HCT116 (cell line): ENCODE results near the gene MED15. TPM values are rescaled to one million over a fixed set of nuclear protein-coding genes. Genes with fewer than 3 reads are reported as not detected.

ENCODE experiments used
- ATAC-seq: fragments of 200-7000 bp; cut with Tn5 transposase; 2 replicates; pipeline ENCODE4 v1.9.1; 2020; ENCODE audit warnings: mild to moderate bottlenecking, moderate library complexity
- BruUV-seq: library from RNA; stranded (reverse); fragments of 400-500 nt; replicated peaks from 2 replicates; lab custom pipeline; 2021; lab: Mats Ljungman, UMichigan
- CTCF ChIA-PET: fragments of 300-600 bp; sonication (Branson Sonifier 250); formaldehyde crosslinking; loops from one replicate; lab custom pipeline; 2021; ENCODE audit warnings: antibody characterized with exemption; lab: Charles Lee
- POLR2A ChIA-PET: fragments of 300-600, 350-600 bp; sonication (Branson Sonifier 250); formaldehyde crosslinking; loops from one replicate; lab custom pipeline; 2021; ENCODE audit warnings: antibody characterized with exemption; lab: Charles Lee
- RAD21 ChIA-PET, 2 experiments: fragments of 300-600 bp; sonication (Branson Sonifier 250); formaldehyde crosslinking; loops; one replicate each; lab custom pipeline; 2023; ENCODE audit warnings: low total read pairs in 2 of 2; ENCODE audit not compliant: uncharacterized antibody in 2 of 2, unreplicated experiment in 2 of 2, low non-redundant PET in 1 of 2; lab: Charles Lee
- DNase-seq: peaks from one replicate; pipeline ENCODE4 v3.0.0-alpha.2; 2010; ENCODE audit warnings: low read depth, low spot score
- H2AFZ ChIP-seq: fragments of 200-600 bp; shearing (Covaris generic), sonication (generic); 2 replicates; pipeline ENCODE4 v1.6.1; 2017; ENCODE audit warnings: low read depth, mixed run types, mixed read lengths, antibody characterized with exemption, low read length; ENCODE audit not compliant: poor library complexity, severe bottlenecking
- H3K27ac ChIP-seq: 2 replicates; pipeline ENCODE4 v1.5.1; 2012; ENCODE audit warnings: low read depth, low read length
- H3K27me3 ChIP-seq: fragments of 200-600 bp; sonication (generic); 2 replicates; pipeline ENCODE4 v1.6.1; 2016; ENCODE audit warnings: mixed run types, low read length, mixed read lengths; ENCODE audit not compliant: insufficient read depth
- H3K36me3 ChIP-seq, 2 experiments: fragments of 200-500 bp in 1 of 2; fragments of 200-600 bp in 1 of 2; sonication (Bioruptor generic) in 1 of 2; sonication (generic) in 1 of 2; 2 replicates each; pipeline versions ENCODE4 v1.5.1 to v1.6.1; 2014 to 2016; ENCODE audit warnings: low read length in 2 of 2, inconsistent platforms in 1 of 2, mixed read lengths in 1 of 2, mixed run types in 1 of 2; ENCODE audit not compliant: insufficient read depth in 2 of 2, control insufficient read depth in 1 of 2
- H3K4me1 ChIP-seq, 2 experiments: fragments of 200-600 bp in 1 of 2; sonication (generic) in 1 of 2; 2 replicates each; pipeline versions ENCODE4 v1.5.1 to v1.6.1; 2012 to 2017; ENCODE audit warnings: low read length in 2 of 2, inconsistent platforms in 1 of 2, mild to moderate bottlenecking in 1 of 2, mixed read lengths in 1 of 2, mixed run types in 1 of 2, moderate library complexity in 1 of 2; ENCODE audit not compliant: insufficient read depth in 2 of 2, control insufficient read depth in 1 of 2
- H3K4me2 ChIP-seq: fragments of 200-600 bp; sonication (generic); 2 replicates; pipeline ENCODE4 v1.6.1; 2017; ENCODE audit warnings: mixed run types, low read length, mixed read lengths
- H3K4me3 ChIP-seq, 2 experiments: fragments of 200-600 bp in 1 of 2; sonication (generic) in 1 of 2; replicated peaks in 1 of 2; 2 replicates each; pipeline ENCODE4 v1.5.1; 2011 to 2016; ENCODE audit warnings: low read length in 2 of 2, control low read depth in 1 of 2, low read depth in 1 of 2, mild to moderate bottlenecking in 1 of 2, mixed read lengths in 1 of 2, mixed run types in 1 of 2
- H3K79me2 ChIP-seq: fragments of 200-600 bp; sonication (generic); 2 replicates; pipeline ENCODE4 v1.6.1; 2017; ENCODE audit warnings: mild to moderate bottlenecking, mixed run types, low read length, moderate library complexity, mixed read lengths; ENCODE audit not compliant: insufficient read depth
- H3K9ac ChIP-seq: fragments of 200-600 bp; sonication (generic); 2 replicates; pipeline ENCODE4 v1.6.1; 2016; ENCODE audit warnings: low read length, mixed read lengths
- H3K9me2 ChIP-seq: fragments of 200-600 bp; sonication (generic), shearing (Covaris generic); 2 replicates; pipeline ENCODE4 v1.6.1; 2017; ENCODE audit warnings: mixed run types, mild to moderate bottlenecking, moderate library complexity; ENCODE audit not compliant: insufficient read depth
- H3K9me3 ChIP-seq, 2 experiments: fragments of 200-500 bp in 1 of 2; fragments of 200-600 bp in 1 of 2; sonication (Bioruptor generic) in 1 of 2; sonication (generic) in 1 of 2; 2 replicates each; pipeline ENCODE4 v1.6.1; 2014 to 2017; ENCODE audit warnings: low read length in 2 of 2, mixed read lengths in 2 of 2, inconsistent platforms in 1 of 2, low read depth in 1 of 2, mild to moderate bottlenecking in 1 of 2, mixed run types in 1 of 2, moderate library complexity in 1 of 2; ENCODE audit not compliant: control insufficient read depth in 1 of 2, insufficient read depth in 1 of 2
- H4K20me1 ChIP-seq: fragments of 200-600 bp; sonication (generic), shearing (Covaris generic); 2 replicates; pipeline ENCODE4 v1.6.1; 2017; ENCODE audit warnings: mixed run types, mild to moderate bottlenecking, moderate library complexity; ENCODE audit not compliant: insufficient read depth
- ATF3 ChIP-seq: IDR thresholded peaks from 2 replicates; pipeline ENCODE4 v1.6.1; 2012
- CBX3 ChIP-seq: IDR thresholded peaks from 2 replicates; pipeline ENCODE4 v1.6.1; 2012; ENCODE audit warnings: low read depth
- EGR1 ChIP-seq: IDR thresholded peaks from 2 replicates; pipeline ENCODE4 v1.6.1; 2012; ENCODE audit warnings: low read depth
- ELF1 ChIP-seq: IDR thresholded peaks from 2 replicates; pipeline ENCODE4 v1.6.1; 2012; ENCODE audit warnings: low read depth, borderline replicate concordance
- EZH2 ChIP-seq: fragments of 200-600 bp; sonication (generic); IDR thresholded peaks from 2 replicates; pipeline ENCODE4 v1.6.1; 2017; ENCODE audit warnings: antibody characterized with exemption, mixed run types
- EZH2phosphoT487 ChIP-seq: fragments of 200-600 bp; IDR thresholded peaks from 2 replicates; pipeline ENCODE4 v1.6.1; 2018; ENCODE audit warnings: antibody characterized with exemption, borderline replicate concordance
- FOSL1 ChIP-seq: IDR thresholded peaks from 2 replicates; pipeline ENCODE4 v1.6.1; 2012; ENCODE audit warnings: low read depth
- JUND ChIP-seq: IDR thresholded peaks from 2 replicates; pipeline ENCODE4 v1.6.1; 2012
- MAX ChIP-seq: IDR thresholded peaks from 2 replicates; pipeline ENCODE4 v1.6.1; 2012
- POLR2AphosphoS5 ChIP-seq: IDR thresholded peaks from 2 replicates; pipeline ENCODE4 v1.6.1; 2011; ENCODE audit warnings: mild to moderate bottlenecking, low read depth, low read length, moderate library complexity
- RAD21 ChIP-seq: IDR thresholded peaks from 2 replicates; pipeline ENCODE4 v1.6.1; 2012; ENCODE audit warnings: low read depth, mild to moderate bottlenecking
- REST ChIP-seq: IDR thresholded peaks from 2 replicates; pipeline ENCODE4 v1.6.1; 2012; ENCODE audit warnings: low read depth
- SIN3A ChIP-seq: IDR thresholded peaks from 2 replicates; pipeline ENCODE4 v1.6.1; 2012; ENCODE audit warnings: low read depth
- SP1 ChIP-seq: IDR thresholded peaks from 2 replicates; pipeline ENCODE4 v1.6.1; 2012; ENCODE audit warnings: low read depth
- TCF7L2 ChIP-seq: IDR thresholded peaks from 2 replicates; pipeline ENCODE4 v1.7.0; 2011; ENCODE audit warnings: borderline replicate concordance, inconsistent platforms; ENCODE audit not compliant: insufficient read depth, insufficient read length; ENCODE audit errors: extremely low read depth
- YY1 ChIP-seq: IDR thresholded peaks from 2 replicates; pipeline ENCODE4 v1.6.1; 2011; ENCODE audit warnings: low read length, low read depth, moderate library complexity, mild to moderate bottlenecking; ENCODE audit not compliant: insufficient replicate concordance; ENCODE audit errors: extremely low read depth
- ZBTB33 ChIP-seq: IDR thresholded peaks from 2 replicates; pipeline ENCODE4 v1.6.1; 2011; ENCODE audit warnings: mild to moderate bottlenecking, low read length, moderate library complexity; ENCODE audit not compliant: insufficient replicate concordance; ENCODE audit errors: extremely low read depth
- ZNF274 ChIP-seq: fragments of 200-500 bp; sonication (Bioruptor generic); IDR thresholded peaks from 2 replicates; pipeline ENCODE4 v1.6.1; 2014; ENCODE audit warnings: mild to moderate bottlenecking, low read depth, low read length, inconsistent platforms
- intact Hi-C: fragments of 100-400 bp; cut with micrococcal nuclease; formaldehyde crosslinking; loops from 2 replicates; pipeline ENCODE4 v1.10.0; 2022
- total RNA-seq: library from RNA; stranded (reverse); gene quantifications from one replicate; pipeline ENCODE4 v1.2.1, GENCODE V29; 2021; ENCODE audit not compliant: unreplicated experiment

The MED15 gene
- total RNA-seq, 1 experiment from 2014 or later, result 81.3 TPM

GRCh38 chr22:20547029-20547428 lies 39.6 kb downstream of the MED15 start:
- Histone ChIP-seq H3K9me3 (no peaks in the 10 kb centered on the region), H3K27me3 (no peaks in the 10 kb centered on the region), H3K36me3 (peaks cover 0 to 21% of the 10 kb centered on the region in 2 experiments; a peak in 3 of 4 replicates), H3K4me2 (no peak overlapping the region), H3K4me1 (no peaks in the 10 kb centered on the region), H3K27ac (no peak overlapping the region), H3K9me2 (no peaks in the 10 kb centered on the region), H3K4me3 (no peak overlapping the region)
- TF ChIP-seq SIN3A (no peak), TCF7L2 (no peak), CBX3 (no peak), SP1 (no peak), ZBTB33 (no peak), EZH2 (no peak), ZNF274 (no peak), RAD21 (no peak), YY1 (no peak), EGR1 (no peak), EZH2phosphoT487 (no peak), FOSL1 (no peak), REST (no peak), JUND (no peak), MAX (no peak), ELF1 (no peak), ATF3 (no peak), POLR2AphosphoS5 (no peak)
- TF ChIP-seq, all 23 proteins: peak for 0
- Histone ChIP-seq H3K9ac (no peak overlapping the region), H3K79me2 (peaks cover 73% of the 10 kb centered on the region), H4K20me1 (peaks cover 4% of the 10 kb centered on the region; the same call in 1 of the 2 replicates), H2AFZ (no peak overlapping the region)
- ChIA-PET RAD21 (no interaction called here), POLR2A (no interaction called here), CTCF (interaction anchor here (1.1 to 2.9 kb wide), 2 partner anchors 18 to 59 kb away, joined by 3 to 7 read pairs; no protein-coding TSS in a partner anchor)
- intact Hi-C loops, result no loop called here
- DNase-seq (no peak), ATAC-seq (no peak)
- BruUV-seq, result no TSS peak
